ENCODE results near the gene KRIT1.
"Not testable (repeated sequence)": the region's sequence is repeated elsewhere in the genome, so short reads cannot be mapped to it uniquely, and the experiment has no call there.

KRIT1 gene

GRCh38 chr7:92246360-92247101 is 817 bp upstream of the KRIT1 start:
- FAIRE-seq: no peak

GRCh38 chr7:92244808-92245486 is 767 bp downstream of the KRIT1 start:
- no peak for FAIRE-seq

GRCh38 chr7:92242972-92243371 is 2.7 kb downstream of the KRIT1 start:
- FAIRE-seq: no peak

- no peak for FAIRE-seq
Measured at GRCh38 chr7:92230547-92230946, 15.2 kb downstream of the KRIT1 start.

GRCh38 chr7:92228742-92229141 is 17.0 kb downstream of the KRIT1 start:
- no peak for FAIRE-seq

- FAIRE-seq: no peak
Measured at GRCh38 chr7:92228100-92228499, 17.6 kb downstream of the KRIT1 start.

GRCh38 chr7:92226981-92227380 is 18.7 kb downstream of the KRIT1 start:
- no peak for FAIRE-seq

GRCh38 chr7:92221766-92222165 is 23.9 kb downstream of the KRIT1 start:
- no peak for FAIRE-seq

- FAIRE-seq: no peak
Measured at GRCh38 chr7:92206672-92207071, 39.0 kb downstream of the KRIT1 start.

GRCh38 chr7:92205987-92206386 is 39.7 kb downstream of the KRIT1 start:
- FAIRE-seq: no peak

GRCh38 chr7:92200791-92201190 is 44.9 kb downstream of the KRIT1 start:
- no peak for FAIRE-seq

GRCh38 chr7:92192326-92192725 is 53.4 kb downstream of the KRIT1 start:
- FAIRE-seq: no peak

- not testable (repeated sequence) for FAIRE-seq
Measured at GRCh38 chr7:92189246-92189645, 56.5 kb downstream of the KRIT1 start.

- FAIRE-seq: not testable (repeated sequence)
Measured at GRCh38 chr7:92184294-92184693, 61.4 kb downstream of the KRIT1 start.

GRCh38 chr7:92178928-92179924 is 66.5 kb downstream of the KRIT1 start, which contains the start of gene LRRD1:
Gene LRRD1 (minus strand): TSS chr7:92179142. CDS start chr7:92165202, 13,940 bp downstream.
- no peak for FAIRE-seq

- FAIRE-seq: no peak
Measured at GRCh38 chr7:92177362-92177761, 68.4 kb downstream of the KRIT1 start.

GRCh38 chr7:92169529-92169928 is 76.2 kb downstream of the KRIT1 start:
- FAIRE-seq: not testable (repeated sequence)

GRCh38 chr7:92161271-92161670 is 84.4 kb downstream of the KRIT1 start:
- no peak for FAIRE-seq

GRCh38 chr7:92158660-92159575 is 86.8 kb downstream of the KRIT1 start:
- no peak for FAIRE-seq

- no peak for FAIRE-seq
Measured at GRCh38 chr7:92156990-92157389, 88.7 kb downstream of the KRIT1 start.

- FAIRE-seq: no peak
Measured at GRCh38 chr7:92155108-92155739, 90.5 kb downstream of the KRIT1 start.

Data from colon (tissue), 2 donors.